Breast epithelium (tissue), 3 donors: ENCODE data around the gene FHL5.

Source experiments
- CTCF ChIP-seq, 3 donors: fragments of 450-650 bp; IDR thresholded peaks; one replicate each; pipeline ENCODE4 v1.5.1; 2016 to 2017; ENCODE audit warnings: antibody characterized with exemption in 3 of 3, mild to moderate bottlenecking in 3 of 3, moderate library complexity in 3 of 3
- POLR2A ChIP-seq: fragments of 450-650 bp; IDR thresholded peaks from one replicate; pipeline ENCODE4 v1.6.1; 2016; ENCODE audit warnings: antibody characterized with exemption, mild to moderate bottlenecking, moderate library complexity

- TF ChIP-seq POLR2A (no peak), CTCF (IDR thresholded peaks at IDR 0.05) (no peak)
Measured at GRCh38 chr6:96608074-96608473, 45.1 kb downstream of the FHL5 start.
